GM18526 (cell line): ENCODE results near the gene TCEA2.

Source experiments
- POLR2A ChIP-seq: IDR thresholded peaks from 3 replicates; pipeline ENCODE4 v1.6.1; 2011; ENCODE audit not compliant: insufficient read length; ENCODE audit errors: extremely low read depth

The TCEA2 gene

DNA sequence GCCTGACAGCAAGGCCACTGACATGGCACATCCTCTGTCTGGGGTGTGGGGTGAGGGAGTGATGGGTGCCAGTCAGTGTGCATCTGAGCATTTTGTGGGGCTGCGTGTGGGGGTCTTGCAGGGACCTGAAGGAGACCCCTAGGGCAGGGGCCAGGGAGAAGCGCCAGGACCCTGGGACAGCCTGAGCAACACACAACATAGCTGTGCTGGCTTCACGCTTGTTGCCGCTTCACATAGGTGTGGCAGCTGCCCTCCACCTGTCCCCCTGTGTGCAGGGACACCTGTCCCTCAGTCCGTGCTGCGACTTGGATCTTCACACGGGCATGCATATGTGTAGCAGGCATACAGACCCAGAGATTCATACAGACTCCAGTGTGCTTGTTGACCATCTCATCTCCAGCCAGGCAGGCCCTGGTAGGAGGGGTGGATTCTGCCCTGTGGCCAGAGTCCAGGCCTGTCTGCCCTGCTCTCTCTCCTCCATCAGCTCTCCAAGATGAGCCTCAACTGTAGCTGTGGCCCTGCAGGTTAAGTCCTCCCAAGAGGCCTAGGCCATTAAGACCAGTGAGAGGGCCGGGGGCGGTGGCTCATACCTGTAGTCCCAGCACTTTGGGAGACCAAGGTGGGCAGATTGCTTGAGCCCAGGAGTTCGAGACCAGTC lies 47.5 kb downstream of the TCEA2 start:
- TF ChIP-seq POLR2A, result no peak

DNA sequence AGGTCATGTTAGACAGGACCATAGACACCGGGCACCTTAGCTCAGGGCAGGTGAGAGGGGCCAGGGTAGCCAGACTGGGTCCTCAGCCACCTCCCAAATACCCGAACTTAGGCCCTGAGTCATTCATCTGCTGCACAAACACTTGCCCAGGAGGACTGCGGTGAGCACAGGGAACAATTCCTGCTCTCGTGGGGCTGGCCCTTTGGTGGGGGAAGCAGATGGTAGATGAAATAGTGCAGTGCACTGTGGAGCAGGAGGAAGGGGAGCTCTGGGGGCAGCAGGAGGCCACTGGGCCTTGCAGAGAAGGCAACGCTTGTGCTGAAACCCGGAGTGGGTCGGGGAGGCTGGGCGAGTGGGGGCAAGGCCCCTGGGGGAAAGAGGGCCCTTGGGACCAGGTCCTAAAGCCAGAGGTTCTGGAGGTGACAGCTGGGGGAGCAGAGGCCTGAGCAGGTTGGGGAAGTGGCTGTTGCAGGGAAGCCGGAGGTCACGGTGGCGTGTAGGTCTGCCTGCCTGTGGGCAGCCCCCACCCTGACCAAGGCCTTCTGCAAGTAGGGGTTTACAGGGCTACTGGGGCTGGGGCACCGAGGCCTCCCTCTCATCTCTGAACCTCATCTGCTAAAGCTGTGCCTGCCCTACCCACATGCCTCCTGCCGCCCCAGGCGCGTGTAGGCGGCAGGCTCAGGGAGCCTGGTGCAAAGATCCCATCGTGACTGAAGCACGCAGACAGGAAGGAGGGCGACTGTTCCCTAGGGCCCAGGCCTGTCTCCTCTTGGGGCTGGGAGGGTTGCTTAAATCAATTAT lies 49.0 kb downstream of the TCEA2 start:
- no peak for TF ChIP-seq POLR2A

DNA sequence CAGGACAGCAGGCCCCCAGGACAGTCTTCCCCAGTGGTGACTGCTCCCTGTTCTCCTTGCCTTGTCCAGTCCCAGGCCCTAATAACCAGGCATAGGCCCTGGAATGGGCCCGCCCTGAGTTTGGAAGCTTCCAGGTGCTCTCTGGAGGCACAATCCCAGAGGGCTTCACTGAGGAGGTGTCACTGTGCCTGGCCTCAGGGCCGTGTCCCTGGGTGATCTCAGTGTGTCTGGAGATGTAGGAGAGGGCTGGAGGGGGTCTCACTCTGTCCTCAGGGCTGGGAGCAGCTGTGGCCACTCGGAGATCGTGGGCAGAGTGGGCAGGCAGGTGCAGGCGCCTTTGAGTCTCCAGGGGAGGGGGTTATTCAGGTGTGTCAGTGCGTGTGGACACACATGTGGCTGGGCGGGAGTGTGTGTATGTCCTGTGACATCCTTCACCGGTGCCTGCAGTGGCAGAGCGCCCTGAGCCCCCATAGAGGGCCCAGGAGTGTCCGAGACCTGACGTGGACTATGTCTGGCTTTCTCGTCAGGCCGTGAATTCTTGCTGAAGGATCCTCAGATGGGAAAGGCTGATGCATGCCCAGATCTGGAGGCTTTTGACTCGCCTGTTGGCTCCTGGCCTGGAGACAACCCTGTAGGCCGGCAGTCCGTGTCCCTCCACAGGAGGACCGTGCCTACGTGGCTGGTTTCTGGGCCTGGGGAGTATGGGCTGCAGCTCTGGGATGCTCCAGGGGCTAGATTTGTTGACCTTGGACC lies 49.9 kb downstream of the TCEA2 start:
- TF ChIP-seq POLR2A, result no peak

DNA sequence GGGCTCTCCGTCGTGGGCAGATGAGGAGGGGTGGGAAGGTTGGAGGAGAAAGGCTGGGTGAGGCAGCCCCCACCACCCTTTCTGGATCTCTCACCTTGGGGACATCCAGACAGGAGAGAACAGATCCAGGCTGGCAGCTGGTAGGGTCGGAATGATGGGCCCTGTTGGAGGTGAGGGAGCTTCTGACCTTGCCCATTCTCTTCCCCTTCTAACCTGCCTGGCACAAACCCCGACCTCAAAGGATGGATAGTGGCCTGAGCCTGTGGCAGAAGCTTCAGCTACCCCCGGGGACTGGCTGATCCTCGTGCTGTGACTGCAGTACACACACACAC lies 50.4 kb downstream of the TCEA2 start:
- no peak for TF ChIP-seq POLR2A

DNA sequence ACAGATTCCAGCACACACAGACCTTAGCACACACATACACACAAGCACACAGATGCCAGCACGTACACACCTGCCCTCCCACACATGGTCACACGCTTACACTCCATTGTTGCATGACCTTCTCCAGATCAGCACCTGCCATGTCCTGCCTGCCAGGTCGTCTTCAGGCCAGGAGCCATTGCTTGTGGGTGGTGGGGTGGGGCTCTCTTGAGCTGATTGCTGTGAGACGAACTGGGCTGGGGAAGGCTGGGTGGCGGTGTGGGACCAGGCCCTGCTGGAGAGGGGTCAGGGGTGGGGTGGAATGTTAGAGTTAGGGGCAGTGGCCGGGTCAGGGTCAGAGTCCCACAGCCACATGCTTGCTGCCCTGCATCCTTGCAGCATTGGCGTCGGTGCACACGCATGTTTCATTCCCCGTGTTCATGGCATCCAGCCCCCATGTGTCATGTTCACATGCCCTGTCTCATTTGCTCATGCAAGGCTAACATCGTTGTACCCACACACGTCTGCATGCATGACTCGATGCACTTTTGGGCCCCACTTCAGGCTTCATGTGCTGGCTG lies 50.9 kb downstream of the TCEA2 start:
- TF ChIP-seq POLR2A, result no peak

DNA sequence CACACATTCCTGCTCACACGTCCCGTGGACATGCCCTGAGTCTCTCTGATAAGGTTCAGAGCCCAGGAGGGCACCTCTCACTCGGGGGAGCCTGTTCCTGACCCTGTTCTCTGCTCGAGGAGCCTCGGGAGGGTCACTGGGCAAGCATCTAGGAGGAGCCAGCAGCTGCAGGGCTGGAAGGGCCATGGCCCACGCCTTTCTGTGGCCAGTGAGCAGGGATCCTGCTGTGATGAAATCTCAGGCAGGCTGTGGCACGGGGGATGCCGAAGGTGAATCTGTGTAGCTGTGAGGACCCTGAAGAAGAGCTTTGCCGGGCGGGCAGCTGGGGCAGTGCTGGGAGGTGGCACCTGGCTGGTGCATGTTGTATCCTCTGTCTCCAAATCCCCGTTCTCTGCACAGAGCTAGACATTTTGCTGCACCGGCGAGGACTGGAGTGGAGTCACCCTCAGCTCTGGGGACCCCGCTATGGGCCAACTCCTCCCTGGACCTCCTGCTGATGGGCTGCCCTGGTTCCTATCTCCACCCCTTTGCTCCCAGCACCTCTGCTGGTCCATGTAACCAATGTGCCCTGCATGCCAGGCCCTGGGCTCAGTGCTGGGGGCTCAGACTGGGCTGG lies 51.5 kb downstream of the TCEA2 start:
- no peak for TF ChIP-seq POLR2A

DNA sequence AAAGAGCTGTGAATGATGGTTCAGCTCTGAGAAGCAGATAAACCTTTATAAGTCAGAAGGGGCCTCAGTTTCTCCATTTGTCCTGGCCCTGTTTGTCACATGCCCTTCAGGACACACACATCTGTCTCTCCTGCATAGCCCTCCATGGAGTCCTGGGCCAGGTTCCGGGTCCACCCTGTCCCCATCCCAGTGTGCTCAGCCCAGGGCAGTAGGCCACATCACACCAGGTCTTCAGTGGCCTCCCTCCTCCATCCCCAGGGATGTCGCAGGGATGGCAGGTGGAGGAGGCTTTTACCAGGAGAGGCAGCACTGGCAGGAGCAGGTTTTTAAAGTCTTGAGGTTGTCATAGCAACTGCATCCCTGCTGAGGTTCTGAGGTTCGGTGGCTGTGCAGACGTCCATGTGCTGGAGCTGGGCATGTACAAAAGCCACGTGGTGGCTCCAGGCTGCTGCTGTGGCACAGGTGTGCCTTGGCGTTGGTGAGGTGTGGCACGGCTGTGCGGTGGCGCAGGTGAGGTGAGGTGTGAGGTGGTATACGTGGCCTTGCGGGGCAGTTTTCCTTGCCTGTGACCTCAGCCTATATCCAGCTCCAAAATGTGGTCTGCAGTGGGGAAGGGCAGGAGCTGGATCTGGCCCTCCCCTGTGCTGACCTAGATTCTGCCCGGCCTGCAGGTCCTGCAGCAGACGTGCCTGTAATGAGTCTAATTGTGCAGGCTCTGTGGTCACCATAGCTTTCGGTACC lies 52.3 kb downstream of the TCEA2 start:
- TF ChIP-seq POLR2A, result no peak

DNA sequence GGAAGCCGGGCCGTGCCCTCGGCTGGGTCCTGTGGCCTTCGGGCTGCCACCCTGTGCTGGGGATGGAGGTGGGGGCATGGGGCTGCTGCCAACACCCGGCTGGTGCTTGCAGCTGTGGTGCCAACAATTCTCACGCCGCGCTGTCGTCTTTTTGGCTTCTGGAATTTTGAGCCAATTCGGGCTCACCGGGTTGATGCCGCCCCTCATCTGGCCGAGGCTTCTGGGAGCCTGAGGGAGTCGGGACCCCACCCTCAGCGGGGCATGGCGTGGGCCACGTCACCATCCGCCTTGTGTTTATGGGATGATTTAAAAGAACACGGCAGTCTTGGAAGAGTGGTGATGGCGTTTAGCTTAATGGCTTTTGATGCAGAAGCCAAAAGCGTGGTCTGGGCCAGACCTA lies 53.0 kb downstream of the TCEA2 start:
- TF ChIP-seq POLR2A, result no peak

DNA sequence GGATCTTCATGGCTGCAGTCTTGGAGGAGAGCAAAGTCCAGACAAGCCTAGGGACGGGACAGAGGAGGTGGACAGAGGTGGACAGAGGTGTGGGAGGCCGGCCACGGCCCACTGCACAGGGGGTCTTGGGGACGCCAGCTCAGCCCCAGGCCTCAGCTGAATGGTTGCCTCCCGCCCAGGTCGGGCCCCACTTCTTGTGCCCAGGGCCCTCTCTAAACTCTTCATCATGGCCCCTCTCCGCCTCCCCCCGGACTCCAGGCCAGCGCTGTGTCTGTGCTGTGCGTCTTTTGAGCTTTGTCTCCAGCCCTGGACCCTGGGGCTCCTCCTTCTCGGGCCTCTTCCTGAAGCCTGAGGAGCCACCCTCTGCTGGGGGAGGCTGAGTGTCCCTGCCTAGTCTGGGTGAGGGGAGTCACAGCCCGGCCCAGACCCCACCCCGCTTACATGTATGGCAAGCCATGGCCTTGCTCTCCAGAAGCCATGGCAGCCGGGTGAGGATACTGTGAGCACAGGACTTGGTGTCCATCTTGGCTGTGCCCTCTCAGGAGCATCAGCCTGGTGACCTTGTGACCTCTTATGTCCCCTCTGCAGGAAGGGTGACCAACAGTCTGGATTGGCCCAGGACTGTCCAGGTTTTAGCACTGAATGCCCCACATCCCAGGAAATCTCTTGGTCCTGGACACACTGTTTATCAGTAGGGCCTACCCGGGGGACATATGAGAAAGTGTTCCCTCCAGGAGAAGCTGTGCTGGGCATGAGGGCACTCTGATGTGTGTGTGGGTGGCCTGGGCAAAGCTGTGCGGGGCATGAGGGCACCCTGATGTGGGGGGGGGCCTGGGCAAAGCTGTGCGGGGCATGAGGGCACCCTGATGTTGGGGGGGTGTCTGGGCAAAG lies 53.8 kb downstream of the TCEA2 start:
- TF ChIP-seq POLR2A, result no peak

DNA sequence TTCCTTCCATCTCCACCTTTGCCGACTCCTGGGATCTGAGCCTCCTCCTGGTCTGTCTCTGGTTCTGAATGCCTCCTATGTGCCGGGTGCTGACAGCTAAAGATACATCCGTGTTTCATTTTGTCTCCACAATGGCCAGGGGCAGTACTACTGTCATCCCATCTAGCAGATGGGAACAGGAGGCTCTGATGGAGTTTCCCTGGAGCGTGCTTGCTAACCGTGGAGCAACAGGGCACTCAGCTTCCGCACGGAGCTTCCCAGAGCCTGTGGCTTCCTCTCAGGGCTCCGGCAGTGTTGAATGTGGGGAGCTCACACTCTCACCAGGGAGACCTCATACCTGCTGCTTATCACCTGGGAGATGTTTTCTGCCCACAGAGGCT lies 56.3 kb downstream of the TCEA2 start:
- no peak for TF ChIP-seq POLR2A

DNA sequence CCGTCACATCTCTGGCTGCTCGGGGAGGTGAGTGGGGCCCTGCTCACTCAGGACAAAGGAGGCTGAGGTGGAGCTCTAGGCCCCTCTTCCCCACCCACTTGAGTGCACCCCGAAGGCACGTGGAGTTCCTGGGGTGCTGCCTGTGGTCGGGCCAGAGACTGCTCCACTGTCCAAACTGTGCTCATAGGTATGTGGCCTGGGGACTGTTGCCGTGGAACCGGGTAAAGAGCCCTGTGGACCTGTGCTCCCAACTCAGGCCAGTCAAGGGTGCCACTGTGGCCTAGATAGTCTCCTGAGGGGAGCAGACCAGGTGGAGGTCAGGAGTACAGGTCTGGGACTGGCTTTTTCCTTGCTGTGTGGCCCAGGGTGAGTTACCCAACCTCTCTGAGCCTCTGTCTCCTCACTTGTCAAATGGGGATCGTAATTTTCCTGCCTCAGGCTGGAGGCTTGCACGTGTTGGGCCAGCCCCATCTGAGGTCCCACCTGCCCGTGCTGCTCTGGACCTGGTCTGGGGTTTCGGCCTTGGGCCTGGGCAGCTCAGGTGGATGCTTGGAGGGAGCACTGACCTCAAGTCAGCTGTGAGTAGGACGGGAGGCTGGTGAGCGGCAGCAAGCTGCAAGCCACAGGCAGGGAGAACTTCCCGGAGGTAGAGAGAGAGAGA lies 56.8 kb downstream of the TCEA2 start:
- TF ChIP-seq POLR2A, result no peak

DNA sequence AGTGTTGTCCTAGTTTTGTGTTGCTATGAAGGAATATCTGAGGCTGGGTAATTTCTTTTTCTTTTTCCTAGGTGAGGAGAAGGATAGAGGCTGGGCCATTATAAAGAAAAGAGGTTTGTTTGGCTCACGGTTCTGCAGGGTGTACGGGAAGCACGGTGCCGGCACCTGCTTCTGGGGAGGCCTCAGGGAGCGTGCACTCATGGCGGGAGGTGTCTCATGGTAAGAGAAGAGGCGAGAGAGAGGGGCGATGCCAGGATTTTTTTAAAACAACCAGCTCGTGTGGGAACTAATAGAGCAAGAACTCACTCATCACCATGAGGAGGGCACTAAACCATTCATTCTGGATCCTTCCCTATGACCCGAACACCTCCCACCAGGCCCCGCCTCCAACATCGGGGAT lies 58.6 kb downstream of the TCEA2 start:
- TF ChIP-seq POLR2A, result no peak
